NCI-H345 treated with DMSO at 0.1 percent for 48 hours (cell line): ENCODE data around the gene RPL5.

ENCODE experiments used
- DNase-seq: peaks from one replicate; lab custom pipeline; 2025; ENCODE audit not compliant: unreplicated experiment; lab: John Stamatoyannopoulos, UW

RPL5 gene

DNA sequence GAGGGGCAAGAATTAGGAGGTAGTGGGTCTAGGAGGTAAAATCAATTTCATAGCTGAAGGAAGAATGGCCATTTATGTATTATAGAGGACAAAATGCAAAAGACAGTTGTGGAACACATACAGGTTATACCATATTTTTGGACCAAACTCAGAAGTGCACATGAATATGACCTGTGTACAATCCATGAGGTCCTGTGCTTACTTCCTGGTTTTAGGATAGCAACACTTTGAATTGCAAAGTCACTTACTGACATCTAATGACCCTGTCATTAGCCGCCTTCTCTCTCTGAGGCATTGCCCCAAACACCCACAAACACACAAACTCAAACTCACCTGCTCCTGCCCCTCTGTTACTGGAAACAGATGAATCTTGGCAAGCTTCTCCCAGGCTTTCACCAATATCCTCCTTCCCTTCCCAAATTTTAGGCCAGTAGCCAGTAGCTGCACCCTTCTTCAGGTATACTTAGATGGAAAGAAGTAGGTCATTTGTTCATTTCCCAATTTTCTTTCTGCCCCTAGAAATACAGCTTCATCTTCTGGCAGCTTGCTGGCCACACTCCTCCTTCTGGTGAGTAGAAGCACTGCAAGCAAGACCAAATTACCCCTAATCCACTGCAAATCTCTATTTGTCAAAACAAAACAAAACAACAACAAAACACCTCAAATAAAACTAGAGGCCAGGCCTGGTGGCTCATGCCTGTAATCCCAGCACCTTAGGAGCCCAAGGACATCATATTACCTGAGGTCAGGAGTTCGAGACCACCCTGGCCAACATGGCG lies 13.7 kb upstream of the RPL5 start:
- DNase-seq: no peak

DNA sequence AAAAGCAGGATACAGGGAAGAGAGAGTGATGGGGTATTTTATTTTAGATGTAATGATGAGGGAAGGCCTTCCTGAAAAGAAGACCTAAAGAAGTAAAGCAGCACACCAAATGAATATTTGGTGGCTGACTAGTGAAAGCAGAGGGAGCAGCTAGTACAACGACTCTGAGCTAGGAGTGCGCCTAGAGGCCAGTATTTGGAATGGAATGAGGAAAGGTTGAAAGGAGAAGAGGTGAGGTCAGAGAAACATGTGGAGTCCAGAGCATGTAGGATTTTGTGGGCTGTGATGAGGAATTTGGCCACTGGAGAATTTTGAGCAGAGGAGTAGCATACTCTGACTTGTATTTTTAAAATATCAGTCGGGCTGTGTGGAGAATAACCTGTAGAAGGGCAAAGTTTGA lies 11.8 kb upstream of the RPL5 start:
- no peak for DNase-seq

DNA sequence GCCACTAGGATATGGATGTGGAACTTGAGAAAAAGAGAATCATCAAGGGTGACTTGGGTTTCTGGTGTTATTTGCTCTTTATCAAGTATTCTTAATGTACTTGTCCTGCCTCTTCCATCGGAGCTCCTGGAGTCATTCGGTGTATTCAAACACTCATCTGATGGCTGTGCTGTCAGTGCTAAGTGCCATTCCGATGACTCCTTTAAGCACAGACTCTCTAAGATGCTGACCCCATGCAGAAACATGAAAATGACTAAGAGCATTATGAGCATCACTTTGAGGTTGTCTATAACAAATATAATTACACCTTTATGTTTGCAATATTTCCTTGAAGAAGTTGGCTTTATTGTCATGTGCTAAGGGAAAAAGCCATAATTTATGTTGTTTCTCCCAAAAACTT lies 11.3 kb upstream of the RPL5 start:
- no peak for DNase-seq

DNA sequence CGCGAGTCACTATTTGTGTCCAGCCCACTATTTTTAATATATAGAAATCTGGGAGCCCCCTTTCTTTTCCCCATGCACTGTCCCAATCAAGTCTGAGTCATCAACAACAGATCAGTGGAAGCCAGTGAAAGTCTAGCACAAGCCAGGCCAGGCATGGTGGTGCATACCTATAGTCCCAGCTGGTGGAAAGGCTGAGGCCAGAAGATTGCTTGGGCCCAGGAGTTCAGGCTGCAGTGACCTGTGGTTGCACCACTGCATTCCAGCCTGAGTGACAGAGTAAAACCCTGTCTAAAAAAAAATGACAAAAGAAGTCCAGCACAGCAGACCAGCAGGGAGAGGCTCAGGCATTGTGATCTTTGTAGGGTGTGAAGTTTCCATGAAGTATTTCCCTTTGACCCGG lies 9.0 kb upstream of the RPL5 start:
- DNase-seq: no peak

DNA sequence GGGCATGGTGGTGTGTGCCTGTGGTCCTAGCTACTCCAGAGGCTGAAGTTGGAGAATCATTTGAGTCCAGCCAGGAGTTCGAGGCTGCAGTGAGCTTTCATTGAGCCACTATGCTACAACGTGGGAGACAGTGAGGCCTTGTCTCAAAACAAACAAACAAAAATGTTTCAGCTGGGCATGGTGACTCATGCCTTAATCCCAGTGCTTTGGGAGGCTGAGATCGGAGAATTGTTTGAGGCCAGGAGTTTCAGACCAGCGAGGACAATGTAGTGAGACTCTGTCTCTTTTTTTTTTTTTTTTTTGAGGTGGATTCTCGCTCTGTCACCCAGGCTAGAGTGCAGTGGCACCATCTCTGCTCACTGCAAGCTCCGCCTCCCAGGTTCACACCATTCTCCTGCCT lies 5.0 kb upstream of the RPL5 start:
- no peak for DNase-seq

DNA sequence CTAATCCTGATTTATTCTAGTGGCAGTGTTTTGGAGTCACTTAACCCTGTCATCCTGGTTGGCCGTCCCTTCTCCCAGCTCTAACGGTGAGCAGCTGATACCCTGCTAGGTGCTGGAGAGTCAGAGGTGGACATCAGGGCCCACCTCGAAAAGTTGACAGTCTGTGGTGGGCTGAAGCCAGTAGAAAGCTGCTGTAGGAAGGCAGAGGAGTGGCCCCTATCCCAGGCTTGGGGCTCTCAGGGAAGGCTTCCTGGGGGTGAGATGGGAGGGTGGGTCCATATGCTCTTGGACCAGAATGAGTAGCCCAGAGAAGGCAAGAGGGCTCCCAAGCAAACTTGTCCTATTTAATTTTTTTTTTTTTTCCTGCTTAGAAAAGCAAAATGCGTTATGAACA lies 475 bp upstream of the RPL5 start:
- no peak for DNase-seq

DNA sequence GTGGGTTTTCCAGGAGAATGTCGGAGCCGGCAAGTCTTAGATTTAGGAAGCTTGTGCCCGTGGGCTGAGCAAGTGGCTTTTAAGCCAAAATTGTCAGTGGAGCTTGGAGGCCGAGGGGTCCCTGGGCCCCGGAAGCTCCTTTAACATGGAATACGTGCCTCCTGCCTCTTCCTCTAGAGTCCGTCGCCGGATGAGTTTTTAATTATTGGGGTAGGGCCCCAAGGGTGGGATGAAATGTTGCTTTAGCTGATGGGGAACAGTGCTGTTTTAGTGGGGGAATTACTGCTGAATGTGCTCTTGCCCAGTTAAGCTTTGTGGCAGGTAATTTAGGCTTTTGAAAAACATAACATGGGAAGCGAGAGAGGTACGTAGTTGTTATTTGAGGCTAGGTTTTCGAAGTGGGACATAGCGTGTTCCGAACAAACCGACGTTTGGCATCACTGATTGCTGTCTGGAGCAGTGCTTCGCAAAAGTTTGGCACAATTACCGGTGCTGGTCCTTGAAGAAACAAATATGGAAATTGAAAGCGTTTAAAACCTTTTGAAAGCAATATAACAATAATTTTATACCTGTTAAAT lies 786 bp downstream of the RPL5 start:
- no peak for DNase-seq

DNA sequence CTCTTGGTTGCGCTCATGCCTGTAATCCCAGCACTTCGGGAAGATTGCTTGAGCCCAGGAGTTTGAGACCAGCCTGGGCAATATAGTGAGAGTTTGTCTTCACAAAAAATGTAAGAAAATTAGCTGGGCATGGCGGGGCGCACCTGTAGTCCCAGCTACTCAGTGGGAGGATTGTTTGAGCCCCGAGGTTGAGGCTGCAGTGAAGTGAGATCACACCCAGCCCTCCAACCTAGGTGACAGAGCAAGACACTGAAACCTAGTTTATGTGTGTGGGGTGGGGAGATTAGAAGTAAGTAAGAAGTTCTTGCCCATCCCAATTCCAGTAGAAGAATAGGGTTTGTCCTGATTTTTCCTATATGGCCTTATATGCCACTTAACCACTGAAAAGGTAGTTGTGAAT lies 2.0 kb downstream of the RPL5 start:
- DNase-seq: no peak

DNA sequence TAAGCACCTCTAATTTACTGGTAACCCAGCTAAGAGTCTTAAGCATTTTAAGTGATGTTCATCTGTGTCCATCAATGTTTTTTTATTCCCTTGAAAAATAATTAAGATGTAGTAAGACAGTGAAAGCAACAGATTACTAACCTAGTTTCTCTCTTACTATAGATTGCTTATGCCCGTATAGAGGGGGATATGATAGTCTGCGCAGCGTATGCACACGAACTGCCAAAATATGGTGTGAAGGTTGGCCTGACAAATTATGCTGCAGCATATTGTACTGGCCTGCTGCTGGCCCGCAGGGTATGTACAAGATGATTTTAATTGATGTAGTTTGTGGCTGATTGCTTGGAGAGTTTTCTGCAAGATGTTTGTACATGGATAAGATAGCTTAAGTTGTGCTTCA lies 2.8 kb downstream of the RPL5 start:
- DNase-seq: no peak

DNA sequence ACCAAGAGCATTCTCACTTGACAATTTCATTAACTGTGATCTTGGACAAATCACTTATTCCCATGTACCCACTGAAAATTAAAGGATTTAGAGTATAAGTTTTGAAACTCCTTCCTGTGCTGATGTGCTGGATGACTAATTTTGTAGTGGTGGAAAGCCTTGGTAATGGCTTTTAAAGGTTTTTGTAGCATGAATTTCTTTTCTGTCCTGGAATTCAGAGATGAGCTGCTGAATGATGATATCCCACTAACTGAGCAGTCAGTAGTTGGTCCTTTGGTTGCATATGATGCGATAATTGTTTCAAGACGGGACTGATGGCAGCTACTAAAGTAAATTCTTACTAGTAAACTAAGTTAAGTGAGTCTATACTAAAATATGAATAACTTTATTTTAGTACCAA lies 5.2 kb downstream of the RPL5 start:
- no peak for DNase-seq

DNA sequence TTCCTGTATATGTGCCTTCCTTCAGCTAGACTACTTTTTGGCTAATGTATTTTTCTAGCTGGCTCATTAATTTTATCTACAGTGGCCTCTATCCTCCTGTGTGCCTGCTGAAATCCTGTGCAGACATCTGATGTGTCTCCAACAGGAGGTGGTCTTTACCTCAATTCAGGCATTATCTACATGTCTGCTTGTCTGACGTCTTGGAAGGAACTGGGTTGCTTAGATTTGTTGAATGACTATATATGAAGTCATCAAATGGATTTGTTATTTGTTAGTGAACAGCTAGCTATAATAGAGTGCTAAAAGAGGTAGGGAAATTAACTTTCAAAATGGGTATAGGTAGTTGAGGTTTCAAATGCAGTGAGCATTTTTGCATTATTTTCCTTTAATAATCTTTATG lies 6.7 kb downstream of the RPL5 start:
- no peak for DNase-seq

DNA sequence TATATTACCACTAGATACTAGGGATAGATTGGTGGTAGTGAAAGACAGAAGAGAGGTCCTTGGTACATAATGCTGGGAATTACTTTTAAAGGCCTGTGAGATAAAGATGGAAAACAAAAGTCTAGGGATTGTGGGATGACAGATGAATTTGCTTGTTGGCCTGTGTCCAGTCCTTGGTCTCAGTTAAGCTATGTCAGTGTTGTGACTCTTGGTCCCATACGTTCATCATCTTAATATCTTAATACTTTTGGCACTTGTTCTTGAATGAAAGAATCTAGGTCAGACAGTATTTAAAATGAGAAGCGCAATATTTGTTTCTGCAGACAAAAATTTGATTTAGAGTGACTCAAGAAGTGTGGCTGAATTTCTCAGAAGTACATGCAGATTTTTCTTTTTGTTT lies 7.6 kb downstream of the RPL5 start:
- DNase-seq: no peak

DNA sequence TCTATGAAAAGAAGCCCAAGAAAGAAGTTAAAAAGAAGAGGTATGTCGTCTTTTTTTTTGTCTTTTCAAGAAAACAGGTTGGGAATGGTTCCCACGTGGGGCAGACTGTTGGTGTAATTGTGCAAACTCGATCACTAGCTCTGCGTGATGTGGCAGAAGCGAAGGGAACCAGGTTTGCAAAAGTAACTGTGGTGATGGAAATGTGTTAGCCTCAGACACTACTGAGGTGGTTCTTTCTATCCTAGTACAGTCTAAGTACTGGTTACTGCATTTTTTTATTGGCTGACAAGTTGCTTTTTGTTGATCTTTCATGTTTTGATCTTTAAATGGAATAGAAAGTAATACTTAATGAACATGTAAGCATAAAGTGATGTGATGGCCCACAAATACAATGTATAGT lies 8.8 kb downstream of the RPL5 start:
- no peak for DNase-seq

DNA sequence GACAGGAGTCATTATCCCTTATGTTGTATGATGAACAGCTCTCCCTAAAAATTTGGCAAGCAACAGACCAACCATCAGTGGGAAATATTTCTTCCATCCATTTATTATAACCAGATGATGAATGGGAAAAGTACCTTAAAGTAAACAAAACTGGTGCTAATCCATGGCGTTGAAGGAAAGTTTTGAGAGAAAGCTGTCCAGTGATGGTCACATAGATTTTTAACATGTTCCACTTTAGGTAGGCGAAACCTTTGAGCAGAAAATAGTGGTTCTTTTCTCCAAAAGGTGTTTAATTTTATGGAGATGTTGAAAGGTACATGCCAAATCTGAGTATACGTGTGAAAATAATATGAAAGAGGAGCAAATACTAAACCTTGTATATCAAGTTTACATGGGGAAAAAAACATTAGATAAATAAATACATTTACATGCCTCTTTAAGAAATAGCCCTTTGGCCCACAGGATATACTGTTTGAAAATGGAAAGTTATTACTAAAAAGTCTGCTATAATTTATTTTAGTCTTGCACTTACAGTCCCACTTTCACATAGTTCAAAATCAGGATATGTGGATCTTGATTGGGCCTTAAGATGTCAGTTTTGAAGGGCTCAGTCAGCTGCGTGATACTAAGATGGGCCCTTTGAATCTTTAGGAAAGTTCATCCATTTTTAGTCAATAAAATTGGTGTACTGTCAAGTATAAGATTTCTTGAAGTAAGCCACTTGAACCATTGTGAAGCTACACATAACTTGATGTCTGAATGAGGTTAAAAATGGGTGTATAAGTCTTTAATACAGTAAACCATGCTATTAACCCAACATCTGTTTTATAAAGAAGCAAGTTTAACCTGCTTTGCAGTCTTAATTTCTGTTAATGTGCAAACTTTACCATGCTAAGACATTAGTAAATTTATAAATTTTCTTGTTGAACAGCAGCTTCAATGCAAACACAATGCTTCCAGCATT lies 10.5 kb downstream of the RPL5 start:
- DNase-seq: no peak

DNA sequence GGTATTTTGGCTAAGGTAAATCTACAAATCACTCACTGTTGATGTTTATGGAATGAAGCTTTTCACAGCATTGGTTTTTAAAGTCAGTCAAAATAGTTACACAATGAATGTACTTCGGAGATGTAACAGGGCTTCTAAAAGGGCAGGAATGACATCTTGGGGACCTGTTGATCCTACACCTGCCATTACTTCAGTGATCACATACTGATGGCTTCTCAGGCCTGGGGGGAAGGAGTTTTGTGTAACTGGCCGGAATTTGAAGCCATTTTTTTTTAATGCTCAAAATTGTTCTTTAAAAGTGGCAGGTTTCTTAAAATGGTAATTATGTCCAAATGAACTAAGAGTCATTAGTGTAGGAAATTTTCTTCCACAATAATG lies 11.2 kb downstream of the RPL5 start:
- DNase-seq: no peak

DNA sequence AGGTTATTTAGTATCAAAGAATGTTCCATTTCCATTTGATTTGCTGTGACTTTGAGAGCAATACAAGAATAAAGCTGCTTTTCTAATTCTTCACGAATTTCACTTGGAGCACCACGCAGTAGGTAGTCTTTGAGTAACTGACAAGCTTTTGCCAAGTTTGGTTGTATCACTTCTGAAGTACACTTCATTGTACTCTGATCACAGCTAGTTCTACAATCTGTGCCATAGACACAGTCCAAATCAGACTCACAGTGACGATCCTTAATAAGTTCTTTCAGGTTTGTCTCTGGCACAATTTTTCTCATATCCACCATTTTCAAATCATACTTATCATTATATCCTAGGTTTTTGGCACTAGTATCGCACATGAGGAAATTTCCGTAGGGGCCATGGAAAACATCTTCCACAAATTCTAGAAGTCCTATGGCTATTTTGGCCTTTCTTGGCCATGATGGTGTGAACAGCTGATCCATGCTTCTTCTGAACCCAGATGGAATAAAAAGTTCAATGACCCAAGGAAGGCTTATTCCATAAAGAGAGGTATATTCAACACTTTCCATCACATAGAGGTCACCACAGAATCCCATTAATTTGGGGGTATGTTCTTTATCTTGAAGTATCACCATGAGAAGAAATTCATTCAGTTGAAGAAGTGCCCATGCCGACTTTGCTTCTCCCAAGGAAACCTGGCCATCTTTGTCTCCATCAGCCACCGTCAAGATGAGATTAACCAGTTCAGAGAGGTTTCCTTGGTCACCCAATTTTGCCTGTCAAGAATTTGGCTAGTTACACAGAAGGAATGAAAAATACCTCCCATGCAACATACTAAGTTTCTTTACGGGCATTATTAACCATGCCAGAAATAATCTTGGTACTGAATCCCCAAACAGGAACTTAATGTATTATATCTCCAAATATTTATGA lies 11.9 kb downstream of the RPL5 start:
- DNase-seq: no peak

DNA sequence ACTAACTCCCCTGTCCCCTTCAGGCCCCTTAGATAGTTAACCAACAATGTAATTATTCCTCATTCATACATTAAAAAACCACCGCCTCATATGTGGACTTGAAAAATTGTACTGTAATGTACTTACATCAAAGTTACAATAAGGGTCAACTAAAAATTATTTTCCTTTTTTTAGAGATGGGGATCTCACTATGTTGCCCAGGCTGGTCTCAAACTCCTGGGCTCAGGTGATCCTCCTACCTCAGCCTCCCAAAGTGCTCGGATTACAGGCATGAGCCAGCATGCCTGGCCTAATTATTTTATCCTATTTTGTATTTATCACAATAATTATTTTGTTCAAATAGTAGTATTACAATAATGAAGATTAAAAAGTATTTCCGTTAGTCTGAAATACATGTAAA lies 12.6 kb downstream of the RPL5 start:
- no peak for DNase-seq

DNA sequence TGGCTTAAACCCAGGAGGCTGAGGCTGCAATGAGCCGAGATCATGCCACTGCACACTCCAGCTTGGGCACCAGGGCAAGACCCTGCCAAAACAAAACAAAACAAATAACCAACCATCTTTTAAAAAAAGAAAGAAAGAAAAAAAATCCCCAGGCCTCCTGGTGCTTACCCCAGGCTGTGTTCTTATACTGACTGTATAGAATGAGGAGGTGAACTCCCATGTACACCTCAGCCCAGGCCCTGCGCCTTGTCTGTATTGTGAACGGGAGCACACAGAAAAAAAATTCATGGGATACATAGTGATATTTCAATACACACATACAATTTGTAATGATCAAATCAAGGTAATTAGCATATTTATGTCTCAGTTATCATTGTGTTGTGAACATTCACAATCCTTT lies 14.1 kb downstream of the RPL5 start:
- no peak for DNase-seq

DNA sequence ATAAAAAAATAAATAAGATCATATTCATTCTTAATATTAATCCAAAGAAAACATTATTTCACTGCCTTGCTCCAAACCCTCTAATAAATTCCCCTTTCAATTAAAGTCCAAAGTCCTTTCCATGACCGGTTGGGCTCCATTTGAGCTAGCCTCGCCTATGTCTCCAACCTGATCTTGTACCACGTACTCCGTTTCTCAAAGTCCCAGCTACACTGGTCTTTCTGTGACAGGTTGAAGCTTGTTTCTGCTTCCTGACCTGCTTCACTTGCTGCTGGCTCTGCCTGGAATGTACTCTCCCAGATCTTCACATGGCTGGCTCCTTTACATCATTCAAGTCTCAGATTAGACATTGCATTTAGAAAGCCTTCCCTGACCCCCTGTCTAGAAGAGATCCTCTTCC lies 16.4 kb downstream of the RPL5 start:
- no peak for DNase-seq

DNA sequence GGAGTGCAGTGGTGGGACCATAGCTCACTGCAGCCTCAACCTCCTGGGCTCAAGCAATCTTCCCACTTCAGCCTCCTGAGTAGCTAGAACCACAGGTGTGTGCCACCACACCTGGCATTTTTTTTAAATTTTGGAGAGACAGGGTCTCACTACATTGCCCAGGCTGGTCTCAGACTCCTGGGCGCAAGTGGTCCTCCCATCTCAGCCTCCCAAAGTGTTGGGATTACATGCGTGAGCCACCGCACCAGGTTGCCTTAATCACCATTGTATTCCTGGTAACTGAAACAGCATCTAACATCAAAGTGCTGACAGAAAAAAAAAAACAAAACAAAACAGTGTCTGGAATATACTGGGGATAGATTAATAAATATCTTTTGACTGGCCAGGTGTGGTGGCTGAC lies 18.2 kb downstream of the RPL5 start:
- no peak for DNase-seq

DNA sequence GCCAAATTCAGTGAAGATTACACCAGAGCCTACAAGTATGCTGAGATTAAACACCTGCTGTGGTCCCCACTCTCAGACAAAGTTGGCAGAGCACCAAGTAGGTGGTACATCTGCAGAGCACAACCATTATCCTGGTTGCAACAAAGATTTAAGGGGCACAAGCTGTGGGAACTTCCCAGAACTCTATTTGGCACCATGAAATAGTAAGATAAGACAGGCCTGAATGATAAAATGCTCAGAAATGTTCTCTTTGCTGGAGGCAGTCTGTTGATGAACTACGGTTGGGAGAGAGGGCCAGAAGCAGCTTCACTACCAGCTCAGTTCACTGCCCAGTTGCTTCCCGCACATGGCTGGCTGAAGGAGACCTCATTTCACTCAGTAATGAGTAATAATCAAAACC lies 19.9 kb downstream of the RPL5 start:
- peak; percentile 22 for DNase-seq
